ENCODE data around the gene AKT1. TPM values are rescaled to one million over a fixed set of nuclear protein-coding genes. Genes with fewer than 3 reads are reported as not detected.
A peak's percentile ranks its signal among the peaks of the same experiment; 100 is the strongest.
"Not testable (repeated sequence)": the region's sequence is repeated elsewhere in the genome, so short reads cannot be mapped to it uniquely, and the experiment has no call there.

AKT1 gene
- total RNA-seq, 2 experiments from 2014 or later = 112 TPM

- Mint-ChIP-seq H3K9me3 (peaks cover 7% of the 10 kb centered on the region), H3K27me3 (peaks cover 12% of the 10 kb centered on the region), H3K4me1 (peaks cover 13% of the 10 kb centered on the region), H3K36me3 (peaks cover 7% of the 10 kb centered on the region), H3K27ac (no peak overlapping the region), H3K4me3 (no peak overlapping the region)
- no peak for DNase-seq
Measured at GRCh38 chr14:104822821-104823615, 27.5 kb upstream of the AKT1 start.

DNA sequence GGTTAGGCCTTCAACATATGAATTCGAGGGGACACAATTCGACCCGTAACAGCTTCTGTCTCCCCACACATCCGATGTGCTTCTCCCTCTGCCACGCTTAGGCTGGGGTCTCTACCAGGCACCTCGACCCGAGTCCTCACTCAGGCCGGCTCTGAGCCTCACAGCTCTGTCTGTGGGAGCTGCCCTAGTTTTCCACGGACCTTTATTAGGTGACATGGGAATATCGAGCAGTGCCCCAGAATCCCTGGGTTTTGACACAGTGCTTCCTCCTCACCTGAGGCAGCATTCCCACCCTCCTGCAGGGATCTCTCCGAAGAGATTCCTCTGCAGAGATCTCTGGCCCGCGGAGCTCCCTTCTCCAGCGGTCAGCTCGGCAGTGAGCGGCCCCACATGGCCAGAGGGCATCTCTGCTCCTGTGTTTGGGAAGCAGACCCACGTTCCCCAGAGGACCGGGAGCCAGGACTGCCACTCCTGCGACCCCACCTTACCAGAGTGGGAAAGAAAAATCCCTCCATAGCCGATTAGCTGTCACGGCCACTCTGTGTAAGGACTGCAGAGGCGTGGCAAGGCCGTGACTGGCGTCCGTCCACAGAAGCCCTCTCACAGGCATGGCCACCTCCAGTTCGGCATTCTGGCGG is 26.5 kb upstream of the AKT1 start:
- H3K9me3 Mint-ChIP-seq = peaks cover 7% of the 10 kb centered on the region
- H3K4me3 Mint-ChIP-seq = no peak overlapping the region
- no peak for DNase-seq

GRCh38 chr14:104821229-104821945 is 25.8 kb upstream of the AKT1 start:
- no peak for DNase-seq
- H3K36me3 Mint-ChIP-seq = peaks cover 7% of the 10 kb centered on the region
- no peak overlapping the region for H3K4me3 Mint-ChIP-seq
- peaks cover 7% of the 10 kb centered on the region for H3K9me3 Mint-ChIP-seq
- peaks cover 11% of the 10 kb centered on the region for H3K4me1 Mint-ChIP-seq
- no peak overlapping the region for H3K27ac Mint-ChIP-seq
- peaks cover 6% of the 10 kb centered on the region for H3K27me3 Mint-ChIP-seq

More for the DNA sequence above, 26.5 kb upstream of the AKT1 start:
- peaks cover 8% of the 10 kb centered on the region for H3K27me3 Mint-ChIP-seq
- peaks cover 13% of the 10 kb centered on the region for H3K4me1 Mint-ChIP-seq
- peaks cover 7% of the 10 kb centered on the region for H3K36me3 Mint-ChIP-seq
- H3K27ac Mint-ChIP-seq = no peak overlapping the region

GRCh38 chr14:104820669-104821228 is 25.2 kb upstream of the AKT1 start:
- H3K4me1 Mint-ChIP-seq = peaks cover 9% of the 10 kb centered on the region
- DNase-seq = no peak
- peaks cover 7% of the 10 kb centered on the region for H3K9me3 Mint-ChIP-seq

GRCh38 chr14:104819361-104819781 is 23.8 kb upstream of the AKT1 start:
- Mint-ChIP-seq H3K27me3 (no peaks in the 10 kb centered on the region), H3K4me3 (no peak overlapping the region), H3K36me3 (peaks cover 11% of the 10 kb centered on the region), H3K4me1 (peaks cover 10% of the 10 kb centered on the region), H3K9me3 (peaks cover 2% of the 10 kb centered on the region), H3K27ac (no peak overlapping the region)
- DNase-seq = no peak

More at GRCh38 chr14:104820669-104821228, 25.2 kb upstream of the AKT1 start:
- Mint-ChIP-seq H3K27me3 (peaks cover 5% of the 10 kb centered on the region), H3K27ac (no peak overlapping the region), H3K4me3 (no peak overlapping the region), H3K36me3 (peaks cover 7% of the 10 kb centered on the region)

DNA sequence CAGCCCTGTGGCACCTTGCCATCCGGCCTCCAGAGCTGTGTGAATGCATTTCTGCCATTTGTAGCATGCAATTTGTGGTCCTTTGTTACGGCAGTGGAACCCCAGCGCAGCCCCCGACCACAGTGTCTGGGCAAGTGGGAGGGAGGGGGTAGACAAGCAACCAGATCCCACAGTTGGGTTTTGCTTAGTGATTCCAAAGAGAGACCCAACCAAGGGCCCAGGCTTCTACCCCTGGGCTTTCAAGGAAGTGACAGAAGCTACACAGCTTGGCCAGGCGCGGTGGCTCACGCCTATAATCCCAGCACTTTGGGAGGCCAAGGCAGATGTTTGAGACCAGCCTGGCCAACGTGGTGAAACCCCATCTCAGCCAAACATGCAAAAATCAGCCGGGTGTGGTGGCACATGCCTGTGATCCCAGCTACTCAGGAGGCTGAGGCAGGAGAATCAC is 23.2 kb upstream of the AKT1 start:
- Mint-ChIP-seq H3K27me3 (no peaks in the 10 kb centered on the region), H3K4me3 (no peak overlapping the region), H3K4me1 (peaks cover 15% of the 10 kb centered on the region), H3K36me3 (peaks cover 12% of the 10 kb centered on the region), H3K27ac (no peak overlapping the region), H3K9me3 (no peaks in the 10 kb centered on the region)
- DNase-seq = no peak

DNA sequence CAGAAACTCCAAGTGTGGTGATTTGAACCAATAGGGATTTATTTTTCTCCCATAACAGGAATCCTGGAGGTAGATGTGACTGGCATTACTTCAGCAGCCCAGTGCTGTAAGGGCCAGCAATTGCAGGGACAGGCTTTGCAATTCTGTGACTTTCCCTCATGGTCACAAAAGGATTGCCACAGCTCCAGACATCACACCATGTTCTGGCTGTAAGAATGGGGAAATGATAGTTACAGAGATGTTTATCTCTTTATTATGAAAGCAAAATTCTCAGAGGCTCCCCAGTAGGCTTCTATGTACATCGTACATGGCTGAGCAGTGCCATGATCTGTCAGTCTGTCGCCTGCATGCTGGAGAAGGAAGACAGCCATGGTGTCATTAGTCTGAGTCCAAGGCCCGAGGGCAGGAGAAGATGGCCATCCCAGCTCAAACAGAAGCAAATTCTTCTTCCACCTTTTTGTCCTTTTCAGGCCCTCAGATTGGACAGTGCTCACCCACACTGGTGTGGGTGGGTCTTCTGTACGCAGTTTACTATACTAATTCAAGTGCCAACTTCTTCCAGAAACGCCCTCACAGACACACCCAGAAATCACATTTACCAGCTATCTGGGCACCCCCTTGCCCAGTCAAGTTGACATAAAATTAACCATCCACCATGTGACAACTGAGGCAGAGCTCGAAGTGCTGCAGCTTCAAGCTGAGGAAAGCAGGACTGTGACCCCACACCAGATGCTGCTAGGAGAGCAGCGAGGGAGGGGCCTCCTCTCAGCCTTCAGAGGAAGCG is 22.6 kb upstream of the AKT1 start:
- H3K27ac Mint-ChIP-seq = no peak overlapping the region
- peaks cover 12% of the 10 kb centered on the region for H3K36me3 Mint-ChIP-seq
- DNase-seq = no peak
- H3K27me3 Mint-ChIP-seq = no peaks in the 10 kb centered on the region
- H3K9me3 Mint-ChIP-seq = no peaks in the 10 kb centered on the region
- no peak overlapping the region for H3K4me3 Mint-ChIP-seq
- H3K4me1 Mint-ChIP-seq = peaks cover 18% of the 10 kb centered on the region

DNA sequence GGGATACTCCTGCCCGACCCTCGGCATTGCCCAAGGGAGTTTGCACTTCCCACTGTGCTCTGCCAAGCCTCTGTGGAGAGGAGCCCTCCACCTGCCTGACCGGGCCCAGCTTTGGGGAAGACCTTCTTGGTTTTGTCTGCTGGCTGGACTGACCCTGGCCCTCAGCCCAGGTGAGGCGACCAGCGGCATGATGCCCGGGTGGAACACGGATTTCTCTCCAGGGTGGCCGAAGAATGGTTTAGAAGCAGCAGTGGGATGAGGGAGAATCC is 21.0 kb upstream of the AKT1 start:
- H3K4me1 Mint-ChIP-seq = peaks cover 18% of the 10 kb centered on the region
- peak overlapping the region; percentile 92 for H3K27ac Mint-ChIP-seq
- no peaks in the 10 kb centered on the region for H3K9me3 Mint-ChIP-seq
- H3K27me3 Mint-ChIP-seq = no peaks in the 10 kb centered on the region
- peaks cover 12% of the 10 kb centered on the region for H3K36me3 Mint-ChIP-seq
- peak overlapping the region; percentile 91 for H3K4me3 Mint-ChIP-seq
- DNase-seq = no peak

GRCh38 chr14:104814701-104815100 is 19.2 kb upstream of the AKT1 start:
- not testable (repeated sequence) for DNase-seq, H3K9me3 Mint-ChIP-seq, H3K27me3 Mint-ChIP-seq
- H3K27ac Mint-ChIP-seq = peak overlapping the region; percentile 96
- peaks cover 12% of the 10 kb centered on the region for H3K36me3 Mint-ChIP-seq
- peaks cover 18% of the 10 kb centered on the region for H3K4me1 Mint-ChIP-seq
- H3K4me3 Mint-ChIP-seq = peak overlapping the region; percentile 91

DNA sequence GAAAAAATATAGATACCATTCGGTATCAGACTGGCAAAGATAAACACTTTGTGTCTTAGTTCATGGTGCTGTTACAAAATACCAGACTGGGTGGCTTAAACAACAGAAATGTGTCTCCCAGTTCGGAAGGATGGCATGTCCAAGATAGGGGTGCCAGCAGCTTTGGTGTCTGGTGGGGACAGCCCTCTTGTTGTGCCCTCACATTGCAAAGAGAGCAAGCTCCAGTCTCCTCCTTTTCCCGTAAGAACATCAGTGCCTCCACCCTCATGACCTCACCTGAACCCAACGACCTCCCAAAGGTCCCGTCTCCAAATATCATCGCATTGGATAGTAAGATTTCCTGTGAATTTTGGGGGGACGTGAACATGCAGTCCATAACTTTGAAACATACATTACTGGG is 17.7 kb upstream of the AKT1 start:
- peaks cover 8% of the 10 kb centered on the region for H3K36me3 Mint-ChIP-seq
- no peak overlapping the region for H3K4me3 Mint-ChIP-seq
- H3K27ac Mint-ChIP-seq = no peak overlapping the region
- peaks cover 17% of the 10 kb centered on the region for H3K4me1 Mint-ChIP-seq
- no peaks in the 10 kb centered on the region for H3K9me3 Mint-ChIP-seq
- no peaks in the 10 kb centered on the region for H3K27me3 Mint-ChIP-seq
- no peak for DNase-seq

DNA sequence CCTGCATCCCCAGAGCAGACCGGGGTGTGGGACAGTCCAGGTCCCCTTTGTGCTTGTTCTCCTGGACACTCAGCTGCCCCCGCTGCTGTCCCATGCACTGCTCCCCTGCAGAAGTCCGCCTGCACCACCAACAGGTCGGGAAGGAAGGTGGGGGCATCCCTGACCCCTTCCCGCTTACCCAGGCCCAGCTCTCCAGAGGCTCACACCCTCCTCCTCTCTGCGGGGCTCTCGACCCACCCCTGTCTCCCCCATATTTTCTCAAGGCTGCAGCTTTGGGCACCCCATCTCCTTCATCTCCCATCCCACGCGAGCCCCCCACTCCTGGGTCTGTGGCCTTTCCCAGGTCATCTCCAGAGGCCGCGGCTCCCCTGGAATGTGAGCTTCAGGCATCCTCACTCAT is 14.8 kb upstream of the AKT1 start:
- no peak overlapping the region for H3K27ac Mint-ChIP-seq
- no peaks in the 10 kb centered on the region for H3K27me3 Mint-ChIP-seq

DNA sequence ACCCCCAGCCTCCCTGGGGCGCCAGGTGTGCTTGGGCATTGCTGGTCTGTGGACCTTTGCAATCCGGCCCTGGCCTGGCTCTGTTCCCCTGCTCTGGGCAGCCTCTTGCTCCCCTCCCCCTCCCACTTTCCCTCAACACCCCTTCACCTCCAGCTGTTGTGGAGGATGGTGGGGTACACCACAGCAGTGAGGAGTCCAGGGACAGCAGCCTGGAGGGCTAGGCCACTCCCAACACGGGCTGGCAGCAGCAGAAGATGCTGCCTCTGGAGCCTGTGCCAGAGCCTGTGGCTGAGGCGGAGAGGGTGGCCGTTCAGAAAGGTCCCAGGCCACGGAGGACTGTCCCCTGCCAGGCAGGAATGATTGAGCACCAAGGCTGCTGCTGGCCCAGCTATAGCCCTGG is 12.9 kb upstream of the AKT1 start:
- no peaks in the 10 kb centered on the region for H3K36me3 Mint-ChIP-seq
- no peak for DNase-seq
- peaks cover 4% of the 10 kb centered on the region for H3K4me1 Mint-ChIP-seq
- no peak overlapping the region for H3K27ac Mint-ChIP-seq
- no peaks in the 10 kb centered on the region for H3K27me3 Mint-ChIP-seq
- no peaks in the 10 kb centered on the region for H3K9me3 Mint-ChIP-seq
- no peak overlapping the region for H3K4me3 Mint-ChIP-seq

More for the DNA sequence above, 14.8 kb upstream of the AKT1 start:
- no peaks in the 10 kb centered on the region for H3K9me3 Mint-ChIP-seq
- no peak overlapping the region for H3K4me3 Mint-ChIP-seq
- H3K36me3 Mint-ChIP-seq = peaks cover 5% of the 10 kb centered on the region
- peaks cover 12% of the 10 kb centered on the region for H3K4me1 Mint-ChIP-seq
- DNase-seq = no peak

DNA sequence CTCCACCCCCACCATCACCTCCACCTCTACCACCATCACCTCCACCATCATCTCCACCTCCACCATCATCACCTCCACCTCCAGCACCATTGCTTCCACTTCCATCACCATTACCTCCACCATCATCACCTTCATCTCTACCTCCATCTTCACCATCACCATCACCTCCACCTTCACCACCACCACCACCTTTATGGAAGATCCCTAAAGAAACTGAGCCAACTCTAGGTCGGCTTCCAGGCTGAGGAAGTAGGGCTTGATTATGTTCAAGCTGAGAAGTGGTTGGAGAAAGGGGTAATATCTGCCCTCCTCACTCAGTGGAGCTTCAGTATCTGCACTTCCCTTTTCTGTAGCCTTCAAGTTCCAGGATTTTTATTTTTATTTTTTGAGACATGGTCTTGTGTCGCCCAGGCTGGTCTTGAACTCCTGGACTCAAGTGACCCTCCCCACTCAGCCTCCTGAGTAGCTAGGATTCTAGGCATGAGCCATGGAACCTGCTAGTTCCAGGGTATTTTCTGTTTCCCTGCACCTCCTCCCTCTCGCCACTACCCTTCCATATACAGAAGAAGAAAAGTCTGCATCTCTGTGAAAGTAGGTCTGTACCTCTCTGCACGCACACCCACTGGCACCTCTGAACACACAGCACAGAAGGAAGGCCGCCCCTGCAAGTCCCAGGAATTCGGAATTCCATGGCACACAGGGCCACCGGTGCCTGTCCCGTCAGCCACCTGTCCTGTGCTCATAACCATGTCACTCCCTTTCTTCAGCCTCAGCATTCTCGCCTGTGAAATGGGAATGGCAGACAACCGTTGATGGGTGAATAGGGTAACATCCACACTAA is 11.3 kb upstream of the AKT1 start:
- H3K27ac Mint-ChIP-seq = no peak overlapping the region
- no peak overlapping the region for H3K4me3 Mint-ChIP-seq

More for the DNA sequence above, 11.3 kb upstream of the AKT1 start:
- Mint-ChIP-seq H3K9me3 (no peaks in the 10 kb centered on the region), H3K36me3 (no peaks in the 10 kb centered on the region), H3K4me1 (peaks cover 6% of the 10 kb centered on the region), H3K27me3 (no peaks in the 10 kb centered on the region)
- DNase-seq = no peak

All from activated naive CD8-positive, alpha-beta T cell treated with anti-CD3 and anti-CD28 coated beads for 36 hours (primary cell).